K562 (cell line): ENCODE measurements around the gene CEMIP. TPM values are rescaled to one million over a fixed set of nuclear protein-coding genes. Genes with fewer than 3 reads are reported as not detected.

ENCODE experiments used
- ATAC-seq: fragments of 200-7000 bp; cut with Tn5 transposase; 3 replicates; pipeline ENCODE4 v1.9.1; 2020; ENCODE audit warnings: moderate library complexity
- BruUV-seq: library from RNA; stranded (reverse); fragments of 400-500 nt; replicated peaks from 2 replicates; lab custom pipeline; 2021; lab: Mats Ljungman, UMichigan
- CTCF ChIA-PET: fragments of 300-600 bp; formaldehyde crosslinking; extraction: SDS; loops from one replicate; lab custom pipeline; 2021; ENCODE audit warnings: low intra/inter-chr PET ratio; lab: Yijun Ruan, JAX
- POLR2A ChIA-PET: fragments of 300-600, 350-650 bp; sonication (Branson Sonifier 250); formaldehyde crosslinking; extraction: SDS; loops from one replicate; lab custom pipeline; 2021; ENCODE audit warnings: antibody characterized with exemption, inconsistent platforms; lab: Yijun Ruan, JAX
- DNase-seq, 4 experiments: peaks; one replicate each; pipeline versions ENCODE4 v3.0.0 to v3.0.0-alpha.2; 2011 to 2018; ENCODE audit warnings: low spot score in 3 of 4, mixed read lengths in 3 of 4; ENCODE audit errors: extremely low read depth in 1 of 4
- FAIRE-seq: peaks from 2 replicates; lab custom pipeline; 2011; peaks lifted over from hg19 to GRCh38; lab: Jason Lieb, UNC
- H2AFZ ChIP-seq: 2 replicates; pipeline ENCODE4 v1.6.0; 2011; ENCODE audit warnings: low read depth, low read length, control low read depth, inconsistent platforms
- H3K27ac ChIP-seq: fragments of 200-600 bp; 3 replicates; pipeline ENCODE4 v1.8.0; 2011; ENCODE audit warnings: low read depth, mild to moderate bottlenecking, control low read depth, inconsistent platforms, low read length, moderate library complexity, mixed read lengths; ENCODE audit errors: extremely low read depth
- H3K27me3 ChIP-seq, 2 experiments: fragments of 300-600 bp in 1 of 2; 2 replicates in 1 of 2; 3 replicates in 1 of 2; pipeline versions ENCODE4 v1.6.0 to v1.8.0; 2011; ENCODE audit warnings: inconsistent platforms in 2 of 2, low read length in 2 of 2, mild to moderate bottlenecking in 1 of 2, mixed read lengths in 1 of 2, moderate library complexity in 1 of 2; ENCODE audit not compliant: control insufficient read depth in 2 of 2, insufficient read depth in 2 of 2
- H3K36me3 ChIP-seq: fragments of 300-600 bp; 3 replicates; pipeline ENCODE4 v1.8.0; 2011; ENCODE audit warnings: mild to moderate bottlenecking, low read length, inconsistent platforms; ENCODE audit not compliant: control insufficient read depth, insufficient read depth
- H3K4me1 ChIP-seq, 2 experiments: fragments of 200-600 bp in 1 of 2; replicated peaks in 1 of 2; 2 replicates in 1 of 2; 3 replicates in 1 of 2; pipeline versions ENCODE4 v1.5.1 to v1.8.0; 2011; ENCODE audit warnings: inconsistent platforms in 2 of 2, low read length in 2 of 2, mild to moderate bottlenecking in 1 of 2, mixed read lengths in 1 of 2, moderate library complexity in 1 of 2; ENCODE audit not compliant: control insufficient read depth in 2 of 2, insufficient read depth in 2 of 2
- H3K4me2 ChIP-seq: 2 replicates; pipeline ENCODE4 v1.6.1; 2011; ENCODE audit warnings: low read length, control low read depth, inconsistent platforms, mixed read lengths; ENCODE audit not compliant: insufficient read depth
- H3K4me3 ChIP-seq: fragments of 200-600 bp; sonication (generic), shearing (Covaris generic); 2 replicates; pipeline ENCODE4 v1.5.1; 2016; ENCODE audit warnings: control low read depth, inconsistent platforms
- H3K79me2 ChIP-seq: fragments of 200-600 bp; 3 replicates; pipeline ENCODE4 v1.8.0; 2011; ENCODE audit warnings: low read length, inconsistent platforms; ENCODE audit not compliant: control insufficient read depth, insufficient read depth
- H3K9ac ChIP-seq, 2 experiments: 2 replicates each; pipeline versions ENCODE4 v1.6.0 to v1.6.1; 2011; ENCODE audit warnings: low read depth in 2 of 2, low read length in 2 of 2, control low read depth in 1 of 2, inconsistent platforms in 1 of 2, mild to moderate bottlenecking in 1 of 2, mixed read lengths in 1 of 2; ENCODE audit not compliant: insufficient read depth in 1 of 2
- H3K9me1 ChIP-seq: one replicate; pipeline ENCODE4 v1.6.0; 2011; ENCODE audit warnings: inconsistent platforms, mild to moderate bottlenecking, low read length, moderate library complexity; ENCODE audit not compliant: control insufficient read depth, insufficient read depth
- H3K9me3 ChIP-seq: replicated peaks from 2 replicates; pipeline ENCODE4 v1.5.1; 2011; ENCODE audit warnings: low read depth, low read length, inconsistent platforms; ENCODE audit not compliant: control insufficient read depth, insufficient read depth
- H4K20me1 ChIP-seq: replicated peaks from 2 replicates; pipeline ENCODE4 v1.6.1; 2011; ENCODE audit warnings: low read length, inconsistent platforms, mixed read lengths; ENCODE audit not compliant: control insufficient read depth, insufficient read depth
- ATF6 ChIP-seq: sonication (generic); formaldehyde crosslinking; IDR thresholded peaks from 2 replicates; pipeline ENCODE4 v1.4.0; 2020; ENCODE audit warnings: mild to moderate bottlenecking, missing genetic modification reagents
- FOSL1 ChIP-seq: fragments of 200-800 bp; sonication (Bioruptor generic); conservative IDR thresholded peaks from 2 replicates; pipeline ENCODE4 v1.6.1; 2016; ENCODE audit warnings: missing genetic modification characterization, missing compliant biosample characterization
- PRPF4 ChIP-seq: fragments of 200-400 bp; formaldehyde crosslinking; IDR thresholded peaks from one replicate; pipeline ENCODE4 v1.6.1; 2017; ENCODE audit warnings: low read length, low read depth, mild to moderate bottlenecking; ENCODE audit not compliant: insufficient read depth, poor library complexity, severe bottlenecking
- SOX6 ChIP-seq: fragments of 450-650 bp; IDR thresholded peaks from 2 replicates; pipeline ENCODE4 v1.6.1; 2014; ENCODE audit warnings: mild to moderate bottlenecking
- TAF9B ChIP-seq: fragments of 450-650 bp; IDR thresholded peaks from 2 replicates; pipeline ENCODE4 v1.6.1; 2018; ENCODE audit warnings: mild to moderate bottlenecking; ENCODE audit not compliant: partially characterized antibody
- ZEB2 ChIP-seq: fragments of 450-650 bp; IDR thresholded peaks from 2 replicates; pipeline ENCODE4 v1.6.1; 2016
- ZFP36 ChIP-seq: fragments of 150-350 bp; IDR thresholded peaks from 2 replicates; pipeline ENCODE4 v1.6.1; 2018; ENCODE audit warnings: low read length, low read depth; ENCODE audit not compliant: partially characterized antibody
- ZFPM2 ChIP-seq: fragments of 250-450 bp; sonication (Bioruptor Pico); IDR thresholded peaks from 2 replicates; pipeline ENCODE4 v1.5.1; 2022; ENCODE audit warnings: mild to moderate bottlenecking
- ZNF121 ChIP-seq: sonication (generic); formaldehyde crosslinking; conservative IDR thresholded peaks from 2 replicates; pipeline ENCODE4 v1.8.0; 2022; ENCODE audit warnings: missing genetic modification reagents
- ZNF398 ChIP-seq: fragments of 250-450 bp; sonication (Bioruptor Pico); IDR thresholded peaks from 2 replicates; pipeline ENCODE4 v1.8.0; 2021; ENCODE audit warnings: moderate library complexity, mild to moderate bottlenecking, inconsistent platforms
- ZNF592 ChIP-seq: fragments of 450-650 bp; IDR thresholded peaks from 2 replicates; pipeline ENCODE4 v1.6.1; 2017; ENCODE audit warnings: antibody characterized with exemption, mild to moderate bottlenecking
- ZNF696 ChIP-seq: fragments of 250-450 bp; sonication (Bioruptor Pico); conservative IDR thresholded peaks from 2 replicates; pipeline ENCODE4 v1.4.0; 2020; ENCODE audit warnings: mild to moderate bottlenecking, moderate library complexity
- WGBS: fragments of 100-300 bp; shearing (Covaris generic); methylation state at CpG from one replicate; pipeline ENCODE4 v1.1.6; 2016; ENCODE audit warnings: low coverage, mixed read lengths; ENCODE audit not compliant: insufficient coverage; ENCODE audit errors: missing lambda C conversion rate; 5-methylcytosine and 5-hydroxymethylcytosine counted together
- in situ Hi-C: fragments of 300-500 bp; cut with MboI; formaldehyde crosslinking; loops from 4 replicates; pipeline ENCODE4 v1.15.0; 2018; ENCODE audit warnings: inconsistent platforms, mixed read lengths
- intact Hi-C: fragments of 100-400 bp; cut with micrococcal nuclease; formaldehyde crosslinking; loops from 2 replicates; pipeline ENCODE4 v1.14.2; 2022
- polyA plus RNA-seq, 8 experiments: library from polyadenylated mRNA; depleted of rRNA in 4 of 8; stranded (reverse) in 5 of 8; unstranded in 3 of 8; fragments of >200 nt; fragmentation: Nextera tagmentation in 2 of 8; fragmentation: Illumina TruSeq in 1 of 8; extraction: Ambion mirVana in 2 of 8; extraction: Trizol in 1 of 8; gene quantifications; 2 replicates each; pipeline versions ENCODE4 v1.2.1 to v1.2.3, GENCODE V29; 2011 to 2014; ENCODE audit warnings: inconsistent platforms in 1 of 8, missing spikeins in 1 of 8
- total RNA-seq, 7 experiments: library from RNA; depleted of rRNA in 6 of 7; stranded (reverse); fragments of >200 nt in 6 of 7; fragmentation: Illumina TruSeq in 2 of 7; extraction: Trizol in 2 of 7; gene quantifications; 2 replicates each; pipeline versions ENCODE4 v1.2.1 to v1.2.3, GENCODE V29; 2011 to 2021; ENCODE audit warnings: low replicate concordance in 1 of 7

The CEMIP gene
- total and polyA plus RNA-seq, 9 of the 15 experiments (the other 6 are each of a cell fraction or from before 2014, with no cell fraction given): 0.33 TPM; not detected in 8

GRCh38 chr15:80873366-80873952 is 94.3 kb downstream of the CEMIP start:
- FAIRE-seq (no peak), ATAC-seq (no peak), DNase-seq (no peak)
- H3K27me3 ChIP-seq: peaks cover 20 to 59% of the 10 kb centered on the region in 2 experiments; a peak in 4 of 5 replicates
- WGBS: 0% methylated on average over 7 of the region's 7 CpGs
- H3K36me3 ChIP-seq: no peaks in the 10 kb centered on the region
- TF ChIP-seq ZNF398 (CRISPR knock-in tag): no peak
- TF ChIP-seq SOX6: no peak
- no peak for TF ChIP-seq ZFPM2 (CRISPR knock-in tag)
- no peak for TF ChIP-seq PRPF4
- TF ChIP-seq ATF6 (CRISPR knock-in tag): no peak
- TF ChIP-seq ZNF592: no peak
- TF ChIP-seq ZEB2: no peak
- TF ChIP-seq ZFP36: no peak
- TF ChIP-seq FOSL1: no peak
- TF ChIP-seq TAF9B: no peak
- no peak for TF ChIP-seq ZNF696 (CRISPR knock-in tag)
- no peak for TF ChIP-seq ZNF121 (CRISPR knock-in tag)
- H3K4me3 ChIP-seq: no peak overlapping the region
- POLR2A ChIA-PET: interaction anchor here (0.6 to 1.3 kb wide), 4 partner anchors 9 to 163 kb away, joined by 3 read pairs; no protein-coding TSS in a partner anchor
- no peak overlapping the region for H3K27ac ChIP-seq
- in situ Hi-C loops: no loop called here
- no peak overlapping the region for H2AFZ ChIP-seq
- CTCF ChIA-PET: no interaction called here
- H3K79me2 ChIP-seq: no peaks in the 10 kb centered on the region
- no peak overlapping the region for H3K4me2 ChIP-seq
- intact Hi-C loops: no loop called here
- no TSS peak for BruUV-seq
- H3K9me1 ChIP-seq: no peaks in the 10 kb centered on the region
- no peaks in the 10 kb centered on the region for H3K9me3 ChIP-seq
- H3K9ac ChIP-seq: no peak overlapping the region
- no peaks in the 10 kb centered on the region; the same call in 1 of the 2 replicates for H4K20me1 ChIP-seq
- H3K4me1 ChIP-seq: no peaks in the 10 kb centered on the region
